Small intestine (tissue), 7 donors: ENCODE data around the gene WDFY1. TPM values are rescaled to one million over a fixed set of nuclear protein-coding genes. Genes with fewer than 3 reads are reported as not detected.

Experiments used
- DNase-seq, 2 donors: peaks; one replicate each; pipeline versions ENCODE4 v3.0.0 to v3.0.0-alpha.2; 2013
- FAIRE-seq: peaks from 2 replicates; lab custom pipeline; 2012; peaks lifted over from hg19 to GRCh38; lab: Jason Lieb, UNC
- H3K27ac ChIP-seq, 3 donors: one replicate each; pipeline ENCODE4 v1.5.1; 2013; ENCODE audit warnings: low read length in 2 of 3, mild to moderate bottlenecking in 2 of 3, control low read depth in 1 of 3, inconsistent platforms in 1 of 3, low read depth in 1 of 3, moderate library complexity in 1 of 3
- H3K27me3 ChIP-seq, 3 donors: one replicate each; pipeline ENCODE4 v1.6.1; 2013; ENCODE audit warnings: low read length in 3 of 3, inconsistent platforms in 1 of 3; ENCODE audit not compliant: control insufficient read depth in 3 of 3, insufficient read depth in 3 of 3
- H3K36me3 ChIP-seq, 3 donors: one replicate each; pipeline ENCODE4 v1.6.1; 2013; ENCODE audit warnings: low read length in 3 of 3, inconsistent platforms in 1 of 3, low read depth in 1 of 3, mild to moderate bottlenecking in 1 of 3, moderate library complexity in 1 of 3; ENCODE audit not compliant: control insufficient read depth in 3 of 3, insufficient read depth in 2 of 3
- H3K4me1 ChIP-seq, 3 donors: one replicate each; pipeline ENCODE4 v1.6.1; 2013; ENCODE audit warnings: low read length in 2 of 3, inconsistent platforms in 1 of 3, low read depth in 1 of 3, mild to moderate bottlenecking in 1 of 3, moderate library complexity in 1 of 3; ENCODE audit not compliant: control insufficient read depth in 3 of 3, insufficient read depth in 2 of 3
- H3K4me3 ChIP-seq, 3 donors: one replicate each; pipeline ENCODE4 v1.5.1; 2013; ENCODE audit warnings: low read length in 3 of 3, control low read depth in 1 of 3, inconsistent platforms in 1 of 3, low read depth in 1 of 3, mild to moderate bottlenecking in 1 of 3, moderate library complexity in 1 of 3
- H3K9me3 ChIP-seq, 2 donors: one replicate each; pipeline ENCODE4 v1.6.1; 2013; ENCODE audit warnings: low read depth in 1 of 2, low read length in 1 of 2; ENCODE audit not compliant: control insufficient read depth in 2 of 2, insufficient read depth in 1 of 2
- WGBS, 3 donors: extraction: QIAGEN DNeasy Blood & Tissue Kit; methylation state at CpG; one replicate each; pipeline ENCODE4 v1.1.7; 2013; 5-methylcytosine and 5-hydroxymethylcytosine counted together
- polyA plus RNA-seq, 4 donors: library from polyadenylated mRNA; stranded (reverse) in 3 of 4; unstranded in 1 of 4; fragments of 200-250 nt in 3 of 4; fragments of 120-200 nt in 1 of 4; gene quantifications; one replicate each; pipeline versions ENCODE4 v1.2.1 to v1.2.3, GENCODE V29; 2013
- donor health status: healthy with polysubstance abuse.
- donor health status: control.
- donor health status: control.
- donor health status: Bipolar disorder and iron deficiency.
- donor health status: healthy.

The WDFY1 gene
- polyA plus RNA-seq, 4 donors = 9.5 to 61.9 (median 15.7) TPM

- 83 to 96% (median 87%) methylated on average over 3 of the region's 3 CpGs for whole genome bisulfite sequencing, 3 donors
- Histone ChIP-seq H3K36me3 (peaks cover 1 to 9% (median 6%) of the 10 kb centered on the region in 3 donors), H3K27me3 (no peaks in the 10 kb centered on the region), H3K9me3 (peaks cover 0 to 30% of the 10 kb centered on the region in 2 donors), H3K4me3 (no peak overlapping the region), H3K27ac (no peak overlapping the region), H3K4me1 (peaks cover 0 to 3% (median 0%) of the 10 kb centered on the region in 3 donors)
- DNase-seq = no peak
- no peak for FAIRE-seq
Measured at GRCh38 chr2:223852281-223852795, 92.8 kb downstream of the WDFY1 start.

- DNase-seq (no peak), FAIRE-seq (no peak)
- Histone ChIP-seq H3K9me3 (peaks cover 0 to 30% of the 10 kb centered on the region in 2 donors), H3K36me3 (peaks cover 0 to 11% (median 1%) of the 10 kb centered on the region in 3 donors), H3K27me3 (no peaks in the 10 kb centered on the region), H3K4me1 (peaks cover 0 to 3% (median 0%) of the 10 kb centered on the region in 3 donors), H3K27ac (no peak overlapping the region), H3K4me3 (no peak overlapping the region)
- 92 to 96% (median 93%) methylated on average over 7 of the region's 7 CpGs for WGBS, 3 donors
Measured at GRCh38 chr2:223847410-223847809, 97.7 kb downstream of the WDFY1 start.

- Histone ChIP-seq H3K4me1 (peaks cover 0 to 3% (median 0%) of the 10 kb centered on the region in 3 donors), H3K9me3 (peaks cover 0 to 26% of the 10 kb centered on the region in 2 donors), H3K4me3 (no peak overlapping the region), H3K27me3 (no peaks in the 10 kb centered on the region), H3K27ac (no peak overlapping the region), H3K36me3 (peaks cover 0 to 7% (median 1%) of the 10 kb centered on the region in 3 donors)
- DNase-seq = no peak
- no peak for FAIRE-seq
- WGBS, 3 donors = 88 to 94% (median 89%) methylated on average over 1 of the region's 1 CpG
Measured at GRCh38 chr2:223846515-223846914, 98.6 kb downstream of the WDFY1 start.

GRCh38 chr2:223841436-223842190 is 103.5 kb downstream of the WDFY1 start:
- WGBS, 3 donors = 58 to 63% (median 59%) methylated on average over 3 of the region's 3 CpGs
- Histone ChIP-seq H3K36me3 (no peaks in the 10 kb centered on the region), H3K27me3 (no peaks in the 10 kb centered on the region), H3K4me3 (no peak overlapping the region), H3K9me3 (no peaks in the 10 kb centered on the region), H3K4me1 (no peaks in the 10 kb centered on the region), H3K27ac (no peak overlapping the region)
- FAIRE-seq = no peak
- no peak for DNase-seq

GRCh38 chr2:223837287-223838061 is 107.7 kb downstream of the WDFY1 start, which contains the start of gene AP1S3:
TSS of gene AP1S3 (minus strand) at chr2:223837582. CDS start at chr2:223837450, 132 bp downstream.
- Histone ChIP-seq H3K9me3 (no peaks in the 10 kb centered on the region), H3K4me1 (peaks cover 2 to 6% (median 5%) of the 10 kb centered on the region in 3 donors), H3K36me3 (no peaks in the 10 kb centered on the region), H3K4me3 (peak within 1 kb of the TSS; percentile 60 to 81 (median 69)), H3K27ac (peak within 1 kb of the TSS; percentile 16 to 77 (median 69)), H3K27me3 (no peaks in the 10 kb centered on the region)
- FAIRE-seq (no peak), DNase-seq (peak; percentile 89 to 90)
- WGBS, 3 donors = 0 to 1% (median 1%) methylated on average over 60 to 82 of the region's 82 CpGs

- no peaks in the 10 kb centered on the region for H3K36me3 ChIP-seq
- no peak for FAIRE-seq
- DNase-seq = peak in 1 of 2 donors; percentile 53
- H3K27me3 ChIP-seq = no peaks in the 10 kb centered on the region
- peak overlapping the region in 1 of 3 donors; percentile 81 for H3K4me3 ChIP-seq
- 63 to 64% (median 63%) methylated on average over 15 of the region's 15 CpGs for WGBS, 3 donors
- H3K4me1 ChIP-seq = peaks cover 2 to 9% (median 5%) of the 10 kb centered on the region in 3 donors
- peak overlapping the region in 1 of 3 donors; percentile 28 for H3K27ac ChIP-seq
- no peaks in the 10 kb centered on the region for H3K9me3 ChIP-seq
Measured at GRCh38 chr2:223835701-223836532, 109.2 kb downstream of the WDFY1 start.

GRCh38 chr2:223834431-223834830 is 110.7 kb downstream of the WDFY1 start:
- peaks cover 2 to 9% (median 5%) of the 10 kb centered on the region in 3 donors for H3K4me1 ChIP-seq
- H3K9me3 ChIP-seq = no peaks in the 10 kb centered on the region
- 100% methylated on average over 1 of the region's 1 CpG for WGBS, 3 donors
- no peak overlapping the region for H3K4me3 ChIP-seq
- H3K27me3 ChIP-seq = no peaks in the 10 kb centered on the region
- DNase-seq (no peak), FAIRE-seq (no peak)
- no peaks in the 10 kb centered on the region for H3K36me3 ChIP-seq
- H3K27ac ChIP-seq = no peak overlapping the region
